GM18499 (cell line): Measurements from ENCODE around the gene WDR18.

ENCODE experiments used
- ATAC-seq: cut with Tn5 transposase; IDR thresholded peaks from one replicate; pipeline ENCODE4 v1.9.1; 2021; ENCODE audit warnings: moderate number of reproducible peaks; ENCODE audit not compliant: insufficient read depth, unreplicated experiment

WDR18 gene

GRCh38 chr19:963486-963951 is 20.6 kb upstream of the WDR18 start:
- no peak for ATAC-seq

DNA sequence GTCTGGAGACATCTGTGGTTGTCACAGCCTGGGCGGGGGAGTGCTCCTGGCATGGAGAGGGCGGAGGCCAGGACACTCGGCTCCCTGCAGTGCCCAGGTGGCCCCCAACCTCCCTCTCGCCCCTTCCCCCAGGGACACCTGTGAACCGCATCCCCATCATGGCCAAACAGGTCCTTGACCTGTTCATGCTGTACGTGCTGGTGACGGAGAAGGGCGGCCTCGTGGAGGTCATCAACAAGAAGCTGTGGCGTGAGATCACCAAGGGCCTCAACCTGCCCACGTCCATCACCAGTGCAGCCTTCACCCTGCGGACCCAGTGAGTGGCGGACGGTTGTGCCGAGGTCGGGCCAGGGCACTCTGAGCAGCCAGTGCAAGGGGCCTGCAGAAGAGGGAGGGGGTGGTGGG is 20.0 kb upstream of the WDR18 start:
- ATAC-seq = no peak

GRCh38 chr19:964761-965694 is 19.1 kb upstream of the WDR18 start:
- no peak for ATAC-seq

GRCh38 chr19:966485-967088 is 17.6 kb upstream of the WDR18 start:
- ATAC-seq = no peak

DNA sequence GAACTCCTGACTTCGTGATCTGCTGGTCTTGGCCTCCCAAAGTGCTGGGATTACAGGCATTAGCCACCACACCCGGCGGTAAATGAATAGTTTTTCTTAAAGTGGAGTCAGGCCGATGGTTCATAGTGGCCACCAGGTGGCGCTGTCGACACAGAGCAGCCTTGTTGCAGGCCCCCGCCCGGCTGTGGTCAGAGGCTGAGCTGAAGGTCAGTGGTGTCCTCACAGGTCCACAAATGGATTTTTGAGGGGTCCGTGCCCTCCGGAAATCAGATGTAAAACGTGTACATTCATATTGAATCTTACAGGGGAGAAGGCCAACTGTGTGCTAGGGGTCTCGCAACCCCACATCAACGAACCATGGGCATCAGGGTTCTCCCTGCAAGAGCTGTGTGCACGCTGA is 13.4 kb upstream of the WDR18 start:
- ATAC-seq = no peak

DNA sequence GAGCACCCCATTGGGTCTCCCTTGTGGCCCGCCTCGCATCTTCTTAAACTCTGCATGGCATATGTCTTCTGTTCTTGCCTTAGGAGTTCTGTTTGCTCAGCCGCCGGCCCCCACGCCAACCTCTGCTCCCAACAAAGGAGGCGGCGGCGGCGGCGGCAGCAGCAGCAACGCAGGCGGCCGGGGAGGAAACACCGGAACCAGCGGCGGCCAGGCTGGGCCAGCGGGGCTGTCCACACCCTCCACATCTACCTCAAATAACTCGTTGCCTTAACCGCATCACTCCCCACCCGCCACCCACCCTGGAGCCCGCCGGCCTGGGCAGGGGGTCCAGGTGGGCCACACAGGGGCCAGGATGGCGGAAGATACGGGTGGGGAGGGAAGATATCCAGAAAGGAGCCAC is 12.3 kb upstream of the WDR18 start:
- ATAC-seq = no peak

GRCh38 chr19:972281-972680 is 11.9 kb upstream of the WDR18 start:
- ATAC-seq = no peak

DNA sequence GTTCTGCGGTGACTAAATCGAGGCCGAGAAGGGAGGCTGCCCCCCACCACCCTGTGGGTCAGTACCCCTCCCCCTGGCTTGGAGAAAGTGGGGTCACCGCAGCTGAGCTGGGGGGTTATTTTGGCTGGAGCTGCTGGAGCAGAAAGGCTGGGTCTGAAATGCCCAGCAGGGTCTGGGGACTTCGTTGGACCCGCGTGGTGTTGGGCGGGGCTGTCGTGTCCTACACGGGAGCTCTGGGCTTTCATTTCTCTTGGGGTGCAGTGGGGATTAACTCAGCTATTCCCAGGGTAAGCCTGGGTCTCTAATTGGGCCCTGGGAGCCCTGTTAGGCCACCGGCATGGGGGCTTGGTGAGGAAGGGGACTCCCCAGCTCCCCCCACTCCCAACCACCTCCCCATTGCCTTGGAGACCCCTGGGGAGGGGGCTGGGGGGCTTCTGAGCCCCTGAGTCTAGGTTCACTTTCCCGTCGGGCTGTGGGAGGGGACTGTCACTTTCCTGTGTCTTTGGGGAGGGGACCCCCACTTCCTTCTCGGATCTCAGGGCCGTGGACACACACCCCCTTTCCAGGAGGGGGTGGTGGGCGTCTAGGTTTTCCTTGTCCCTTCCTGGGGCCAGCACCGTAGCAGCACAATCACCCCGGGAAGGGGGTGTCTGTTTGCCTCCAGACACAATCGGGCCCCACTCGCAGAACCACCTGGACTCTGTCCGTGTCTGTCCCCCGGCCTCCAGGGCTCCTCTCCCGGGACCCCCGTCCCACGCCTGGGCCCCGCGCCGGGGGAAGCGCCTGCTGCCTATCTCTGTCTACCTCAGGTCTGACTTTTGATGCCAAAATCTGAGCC is 10.2 kb upstream of the WDR18 start:
- ATAC-seq = no peak

GRCh38 chr19:974564-975257 is 9.4 kb upstream of the WDR18 start:
- ATAC-seq = no peak

DNA sequence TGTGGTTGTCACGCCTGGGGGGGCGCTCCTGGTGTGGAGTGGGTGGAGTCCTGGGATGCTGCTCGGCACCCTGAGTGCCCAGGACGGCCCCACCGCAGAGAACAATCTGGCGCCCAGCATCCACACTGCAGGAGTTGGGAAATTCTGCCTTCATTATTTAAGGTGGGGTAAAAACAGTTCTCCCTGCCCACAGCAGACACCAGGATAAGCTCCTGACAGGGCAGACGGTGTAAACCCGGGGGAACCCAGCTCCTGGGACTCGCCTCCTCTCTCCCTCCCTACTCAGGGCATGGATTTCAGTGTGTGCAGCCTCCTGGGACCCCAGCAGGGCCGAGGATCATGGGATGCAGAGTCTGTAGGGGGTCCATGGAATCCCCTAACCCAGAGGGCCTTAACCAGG is 7.7 kb upstream of the WDR18 start:
- no peak for ATAC-seq

- no peak for ATAC-seq
Observed at GRCh38 chr19:977058-977464, 7.1 kb upstream of the WDR18 start.

- ATAC-seq = no peak
Observed at GRCh38 chr19:979318-979741, 4.8 kb upstream of the WDR18 start.

DNA sequence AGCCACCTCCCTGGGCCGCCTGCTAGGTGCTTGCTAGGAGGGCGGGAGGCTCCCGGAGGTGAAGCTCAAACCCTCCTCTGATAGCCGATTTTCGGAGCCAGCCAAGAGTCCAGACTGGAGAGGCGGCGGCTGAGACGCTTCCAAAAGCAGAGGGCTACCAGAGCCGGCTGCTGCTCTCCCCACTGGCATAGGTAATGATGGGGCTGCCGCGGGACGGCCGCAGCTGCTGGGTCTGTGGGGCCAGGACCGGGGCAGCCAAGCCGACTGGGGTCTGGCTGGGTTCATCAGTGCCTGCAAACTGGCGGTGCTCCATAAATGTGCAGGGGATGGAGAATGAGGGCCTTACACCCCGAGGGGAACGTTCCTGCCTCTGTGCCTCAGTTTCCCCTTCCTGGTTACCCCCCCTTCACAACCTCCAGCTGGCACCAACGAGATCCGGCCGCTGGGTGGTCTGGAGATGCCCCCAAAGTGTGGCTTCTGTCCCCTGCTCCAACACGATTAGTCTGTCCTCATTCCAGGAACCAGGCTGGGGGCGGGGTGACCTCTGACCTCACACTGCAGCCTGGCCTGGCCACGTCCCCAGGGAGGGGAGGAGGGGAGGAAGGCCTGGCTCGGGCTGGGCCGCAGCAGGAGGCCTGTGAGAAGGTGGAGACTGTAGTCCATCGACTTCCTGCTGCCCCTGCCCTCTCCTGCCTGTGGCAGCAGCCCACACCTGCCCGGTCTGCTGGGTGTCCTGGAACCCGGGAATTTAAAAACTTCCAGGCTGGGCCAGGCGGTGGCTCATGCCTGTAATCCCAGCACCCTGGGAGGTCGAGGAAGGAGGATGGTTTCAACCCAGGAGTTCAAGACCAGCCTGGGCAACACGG is 3.8 kb upstream of the WDR18 start:
- ATAC-seq = no peak

- no peak for ATAC-seq
Observed at GRCh38 chr19:982567-983170, 1.5 kb upstream of the WDR18 start.

GRCh38 chr19:986083-986482 is 1.9 kb downstream of the WDR18 start:
- ATAC-seq = no peak

GRCh38 chr19:988081-988480 is 3.9 kb downstream of the WDR18 start:
- ATAC-seq = no peak

- ATAC-seq = no peak
Observed at GRCh38 chr19:988510-988909, 4.4 kb downstream of the WDR18 start.

GRCh38 chr19:989381-990081 is 5.4 kb downstream of the WDR18 start:
- no peak for ATAC-seq
